ENCODE measurements around the gene GBX2.

GBX2 gene

GRCh38 chr2:236117861-236118269 lies 50.3 kb downstream of the GBX2 start:
- no peak for DNase-seq (ENCODE audit: low spot score)

GRCh38 chr2:236117401-236117800 lies 50.8 kb downstream of the GBX2 start:
- DNase-seq (ENCODE audit: low spot score) = no peak

Data from germinal center (tissue), 1 donor.